Choroid plexus epithelial cell (primary cell): ENCODE data around the gene LHX3.

Experiments used
- DNase-seq: peaks from one replicate; pipeline ENCODE4 v3.0.0-alpha.2; 2010; ENCODE audit warnings: low read depth
- H3K4me3 ChIP-seq: 2 replicates; pipeline ENCODE4 v1.5.1; 2011; ENCODE audit warnings: low read depth, mild to moderate bottlenecking, control low read depth, low read length, moderate library complexity
- CTCF ChIP-seq: conservative IDR thresholded peaks from 2 replicates; pipeline ENCODE4 v1.5.1; 2011; ENCODE audit warnings: low read depth, mild to moderate bottlenecking, control low read depth, inconsistent platforms, low read length, moderate library complexity

Gene LHX3

GRCh38 chr9:136204838-136205706 is at the start of gene LHX3:
Gene LHX3, minus strand, starts transcription at chr9:136205128. Its CDS starts 116 bp downstream, at chr9:136205012.
- no peak for TF ChIP-seq CTCF
- peak; percentile 18 for DNase-seq
- no peak within 1 kb of the TSS for H3K4me3 ChIP-seq

- TF ChIP-seq CTCF, result no peak
- no peak overlapping the region for H3K4me3 ChIP-seq
- DNase-seq, result no peak
Observed at GRCh38 chr9:136253246-136254130, 48.6 kb upstream of the LHX3 start.

- no peak for DNase-seq
- H3K4me3 ChIP-seq, result no peak overlapping the region
- no peak for TF ChIP-seq CTCF
Observed at GRCh38 chr9:136252846-136253245, 47.9 kb upstream of the LHX3 start.

- no peak for TF ChIP-seq CTCF
- no peak for DNase-seq
- no peak overlapping the region for H3K4me3 ChIP-seq
Observed at GRCh38 chr9:136252281-136252680, 47.4 kb upstream of the LHX3 start.

GRCh38 chr9:136251264-136252115 is 46.6 kb upstream of the LHX3 start:
- no peak overlapping the region for H3K4me3 ChIP-seq
- no peak for DNase-seq
- no peak for TF ChIP-seq CTCF

GRCh38 chr9:136250676-136251075 is 45.7 kb upstream of the LHX3 start:
- TF ChIP-seq CTCF, result no peak
- H3K4me3 ChIP-seq, result no peak overlapping the region
- no peak for DNase-seq
